Caco-2 (cell line): Measurements from ENCODE around the gene EEF1AKMT2. TPM values are rescaled to one million over a fixed set of nuclear protein-coding genes. Genes with fewer than 3 reads are reported as not detected.

Source experiments
- BruUV-seq: library from RNA; stranded (reverse); fragments of 400-500 nt; replicated peaks from 2 replicates; lab custom pipeline; 2021; lab: Mats Ljungman, UMichigan
- CTCF ChIA-PET: fragments of 300-600 bp; sonication (Branson Sonifier 250); formaldehyde crosslinking; loops from one replicate; lab custom pipeline; 2022; ENCODE audit warnings: antibody characterized with exemption; lab: Charles Lee
- POLR2A ChIA-PET: fragments of 300-600 bp; sonication (Branson Sonifier 250); formaldehyde crosslinking; loops from one replicate; lab custom pipeline; 2022; ENCODE audit warnings: antibody characterized with exemption; lab: Charles Lee
- DNase-seq, 2 experiments: peaks; one replicate each; pipeline versions ENCODE4 v3.0.0 to v3.0.0-alpha.2; 2020 to 2022
- H3K27me3 ChIP-seq: replicated peaks from 2 replicates; pipeline ENCODE4 v1.6.0; 2011; ENCODE audit warnings: low read length; ENCODE audit not compliant: control insufficient read depth, insufficient read depth
- H3K36me3 ChIP-seq: 2 replicates; pipeline ENCODE4 v1.5.1; 2011; ENCODE audit warnings: low read length; ENCODE audit not compliant: control insufficient read depth, insufficient read depth
- H3K4me1 ChIP-seq: fragments of 250-450 bp; sonication (Bioruptor Pico); 2 replicates; pipeline ENCODE4 v1.5.1; 2020; ENCODE audit warnings: mild to moderate bottlenecking
- H3K4me3 ChIP-seq: 2 replicates; pipeline ENCODE4 v1.5.1; 2011; ENCODE audit warnings: low read depth, mild to moderate bottlenecking, control low read depth, low read length
- H3K9me3 ChIP-seq: fragments of 250-450 bp; sonication (Bioruptor Pico); 2 replicates; pipeline ENCODE4 v1.5.1; 2020; ENCODE audit warnings: mild to moderate bottlenecking, moderate library complexity
- H3K27ac Mint-ChIP-seq: one replicate; pipeline ENCODE4 v1.8.0; 2022; ENCODE audit warnings: mixed read lengths; ENCODE audit not compliant: unreplicated experiment
- H3K27me3 Mint-ChIP-seq: one replicate; pipeline ENCODE4 v1.8.0; 2022; ENCODE audit warnings: mixed read lengths; ENCODE audit not compliant: insufficient read depth, unreplicated experiment
- H3K36me3 Mint-ChIP-seq: one replicate; pipeline ENCODE4 v1.8.0; 2022; ENCODE audit warnings: mild to moderate bottlenecking, mixed read lengths; ENCODE audit not compliant: insufficient read depth, unreplicated experiment
- H3K4me1 Mint-ChIP-seq: one replicate; pipeline ENCODE4 v1.8.0; 2022; ENCODE audit warnings: low read depth, mixed read lengths; ENCODE audit not compliant: unreplicated experiment
- H3K4me3 Mint-ChIP-seq: one replicate; pipeline ENCODE4 v1.8.0; 2022; ENCODE audit warnings: mild to moderate bottlenecking, moderate library complexity, mixed read lengths; ENCODE audit not compliant: unreplicated experiment
- H3K9me3 Mint-ChIP-seq: one replicate; pipeline ENCODE4 v1.8.0; 2022; ENCODE audit warnings: mixed read lengths; ENCODE audit not compliant: unreplicated experiment
- CTCF ChIP-seq, 2 experiments: fragments of 200-600 bp in 1 of 2; IDR thresholded peaks; 1 replicate in 1 of 2; 2 replicates in 1 of 2; pipeline versions ENCODE4 v1.5.1 to v1.8.0; 2011 to 2022; ENCODE audit warnings: antibody characterized with exemption in 1 of 2, control low read depth in 1 of 2, inconsistent platforms in 1 of 2, low read depth in 1 of 2, low read length in 1 of 2, mild to moderate bottlenecking in 1 of 2, moderate library complexity in 1 of 2; ENCODE audit not compliant: insufficient read depth in 1 of 2, severe bottlenecking in 1 of 2, unreplicated experiment in 1 of 2
- intact Hi-C: fragments of 100-400 bp; cut with micrococcal nuclease; formaldehyde crosslinking; loops from one replicate; pipeline ENCODE4 v1.10.0; 2022; ENCODE audit not compliant: unreplicated experiment
- total RNA-seq: library from RNA; stranded (reverse); gene quantifications from 2 replicates; pipeline ENCODE4 v1.2.3, GENCODE V29; 2022

The EEF1AKMT2 gene
- total RNA-seq, 1 experiment from 2014 or later: 29.9 TPM

- H3K27me3 Mint-ChIP-seq: no peaks in the 10 kb centered on the region
- Histone ChIP-seq H3K4me3 (no peak overlapping the region), H3K36me3 (no peaks in the 10 kb centered on the region), H3K4me1 (no peaks in the 10 kb centered on the region), H3K27me3 (no peaks in the 10 kb centered on the region), H3K9me3 (no peaks in the 10 kb centered on the region)
- POLR2A ChIA-PET: no interaction called here
- CTCF ChIA-PET: interaction anchor here (0.5 to 1.7 kb wide), 2 partner anchors 15 to 148 kb away, joined by 4 read pairs; no protein-coding TSS in a partner anchor
- no peak overlapping the region for H3K4me3 Mint-ChIP-seq
- H3K27ac Mint-ChIP-seq: no peak overlapping the region
- H3K9me3 Mint-ChIP-seq: no peaks in the 10 kb centered on the region
- DNase-seq: no peak
- H3K4me1 Mint-ChIP-seq: no peaks in the 10 kb centered on the region
- BruUV-seq: no TSS peak
- TF ChIP-seq CTCF (IDR thresholded peaks at IDR 0.05; ENCODE audit: insufficient read depth in 1 of 2, low read depth in 1 of 2, low read length in 1 of 2, severe bottlenecking in 1 of 2, unreplicated experiment in 1 of 2): no peak
- H3K36me3 Mint-ChIP-seq: no peaks in the 10 kb centered on the region
- intact Hi-C loops: no loop called here
Measured at GRCh38 chr10:124725791-124726190, 65.9 kb downstream of the EEF1AKMT2 start.

GRCh38 chr10:124725171-124725631, 66.5 kb downstream of the EEF1AKMT2 start:
- intact Hi-C loops: no loop called here
- Mint-ChIP-seq H3K4me3 (no peak overlapping the region), H3K4me1 (no peaks in the 10 kb centered on the region), H3K36me3 (no peaks in the 10 kb centered on the region), H3K27ac (no peak overlapping the region), H3K9me3 (no peaks in the 10 kb centered on the region), H3K27me3 (no peaks in the 10 kb centered on the region)
- Histone ChIP-seq H3K27me3 (no peaks in the 10 kb centered on the region), H3K9me3 (no peaks in the 10 kb centered on the region), H3K4me3 (no peak overlapping the region), H3K4me1 (no peaks in the 10 kb centered on the region), H3K36me3 (no peaks in the 10 kb centered on the region)
- POLR2A ChIA-PET: no interaction called here
- BruUV-seq: no TSS peak
- no peak for TF ChIP-seq CTCF (IDR thresholded peaks at IDR 0.05; ENCODE audit: insufficient read depth in 1 of 2, low read depth in 1 of 2, low read length in 1 of 2, severe bottlenecking in 1 of 2, unreplicated experiment in 1 of 2)
- no peak for DNase-seq
- CTCF ChIA-PET: interaction anchor here (0.6 kb wide), 1 partner anchor 321 kb away, joined by 3 read pairs; no protein-coding TSS in a partner anchor

- Histone ChIP-seq H3K36me3 (no peaks in the 10 kb centered on the region), H3K4me3 (no peak overlapping the region), H3K4me1 (no peaks in the 10 kb centered on the region), H3K9me3 (no peaks in the 10 kb centered on the region), H3K27me3 (no peaks in the 10 kb centered on the region)
- Mint-ChIP-seq H3K9me3 (no peaks in the 10 kb centered on the region), H3K27ac (peak overlapping the region; percentile 51), H3K4me1 (no peaks in the 10 kb centered on the region), H3K4me3 (no peak overlapping the region), H3K27me3 (no peaks in the 10 kb centered on the region), H3K36me3 (no peaks in the 10 kb centered on the region)
- no peak for DNase-seq
- CTCF ChIA-PET: interaction anchor here (0.6 kb wide), 2 partner anchors 115 to 320 kb away, joined by 3 to 4 read pairs; no protein-coding TSS in a partner anchor
- POLR2A ChIA-PET: no interaction called here
- no peak for TF ChIP-seq CTCF (IDR thresholded peaks at IDR 0.05; ENCODE audit: insufficient read depth in 1 of 2, low read depth in 1 of 2, low read length in 1 of 2, severe bottlenecking in 1 of 2, unreplicated experiment in 1 of 2)
- intact Hi-C loops: no loop called here
- no TSS peak for BruUV-seq
Measured at GRCh38 chr10:124724279-124725027, 67.2 kb downstream of the EEF1AKMT2 start.
